K562 (cell line): ENCODE data around the gene CDH16. TPM values are rescaled to one million over a fixed set of nuclear protein-coding genes. Genes with fewer than 3 reads are reported as not detected.

ENCODE experiments used
- ATAC-seq: fragments of 200-7000 bp; cut with Tn5 transposase; 3 replicates; pipeline ENCODE4 v1.9.1; 2020; ENCODE audit warnings: moderate library complexity
- BruUV-seq: library from RNA; stranded (reverse); fragments of 400-500 nt; replicated peaks from 2 replicates; lab custom pipeline; 2021; lab: Mats Ljungman, UMichigan
- CTCF ChIA-PET: fragments of 300-600 bp; formaldehyde crosslinking; extraction: SDS; loops from one replicate; lab custom pipeline; 2021; ENCODE audit warnings: low intra/inter-chr PET ratio; lab: Yijun Ruan, JAX
- POLR2A ChIA-PET: fragments of 300-600, 350-650 bp; sonication (Branson Sonifier 250); formaldehyde crosslinking; extraction: SDS; loops from one replicate; lab custom pipeline; 2021; ENCODE audit warnings: antibody characterized with exemption, inconsistent platforms; lab: Yijun Ruan, JAX
- DNase-seq, 4 experiments: peaks; one replicate each; pipeline versions ENCODE4 v3.0.0 to v3.0.0-alpha.2; 2011 to 2018; ENCODE audit warnings: low spot score in 3 of 4, mixed read lengths in 3 of 4; ENCODE audit errors: extremely low read depth in 1 of 4
- FAIRE-seq: peaks from 2 replicates; lab custom pipeline; 2011; peaks lifted over from hg19 to GRCh38; lab: Jason Lieb, UNC
- H2AFZ ChIP-seq: 2 replicates; pipeline ENCODE4 v1.6.0; 2011; ENCODE audit warnings: low read depth, low read length, control low read depth, inconsistent platforms
- H3K27ac ChIP-seq: fragments of 200-600 bp; 3 replicates; pipeline ENCODE4 v1.8.0; 2011; ENCODE audit warnings: low read depth, mild to moderate bottlenecking, control low read depth, inconsistent platforms, low read length, moderate library complexity, mixed read lengths; ENCODE audit errors: extremely low read depth
- H3K27me3 ChIP-seq, 2 experiments: fragments of 300-600 bp in 1 of 2; 2 replicates in 1 of 2; 3 replicates in 1 of 2; pipeline versions ENCODE4 v1.6.0 to v1.8.0; 2011; ENCODE audit warnings: inconsistent platforms in 2 of 2, low read length in 2 of 2, mild to moderate bottlenecking in 1 of 2, mixed read lengths in 1 of 2, moderate library complexity in 1 of 2; ENCODE audit not compliant: control insufficient read depth in 2 of 2, insufficient read depth in 2 of 2
- H3K36me3 ChIP-seq: fragments of 300-600 bp; 3 replicates; pipeline ENCODE4 v1.8.0; 2011; ENCODE audit warnings: mild to moderate bottlenecking, low read length, inconsistent platforms; ENCODE audit not compliant: control insufficient read depth, insufficient read depth
- H3K4me1 ChIP-seq, 2 experiments: fragments of 200-600 bp in 1 of 2; replicated peaks in 1 of 2; 2 replicates in 1 of 2; 3 replicates in 1 of 2; pipeline versions ENCODE4 v1.5.1 to v1.8.0; 2011; ENCODE audit warnings: inconsistent platforms in 2 of 2, low read length in 2 of 2, mild to moderate bottlenecking in 1 of 2, mixed read lengths in 1 of 2, moderate library complexity in 1 of 2; ENCODE audit not compliant: control insufficient read depth in 2 of 2, insufficient read depth in 2 of 2
- H3K4me2 ChIP-seq: 2 replicates; pipeline ENCODE4 v1.6.1; 2011; ENCODE audit warnings: low read length, control low read depth, inconsistent platforms, mixed read lengths; ENCODE audit not compliant: insufficient read depth
- H3K4me3 ChIP-seq: fragments of 200-600 bp; sonication (generic), shearing (Covaris generic); 2 replicates; pipeline ENCODE4 v1.5.1; 2016; ENCODE audit warnings: control low read depth, inconsistent platforms
- H3K79me2 ChIP-seq: fragments of 200-600 bp; 3 replicates; pipeline ENCODE4 v1.8.0; 2011; ENCODE audit warnings: low read length, inconsistent platforms; ENCODE audit not compliant: control insufficient read depth, insufficient read depth
- H3K9ac ChIP-seq, 2 experiments: 2 replicates each; pipeline versions ENCODE4 v1.6.0 to v1.6.1; 2011; ENCODE audit warnings: low read depth in 2 of 2, low read length in 2 of 2, control low read depth in 1 of 2, inconsistent platforms in 1 of 2, mild to moderate bottlenecking in 1 of 2, mixed read lengths in 1 of 2; ENCODE audit not compliant: insufficient read depth in 1 of 2
- H3K9me1 ChIP-seq: one replicate; pipeline ENCODE4 v1.6.0; 2011; ENCODE audit warnings: inconsistent platforms, mild to moderate bottlenecking, low read length, moderate library complexity; ENCODE audit not compliant: control insufficient read depth, insufficient read depth
- H3K9me3 ChIP-seq: replicated peaks from 2 replicates; pipeline ENCODE4 v1.5.1; 2011; ENCODE audit warnings: low read depth, low read length, inconsistent platforms; ENCODE audit not compliant: control insufficient read depth, insufficient read depth
- H4K20me1 ChIP-seq: replicated peaks from 2 replicates; pipeline ENCODE4 v1.6.1; 2011; ENCODE audit warnings: low read length, inconsistent platforms, mixed read lengths; ENCODE audit not compliant: control insufficient read depth, insufficient read depth
- CBFA2T2 ChIP-seq: fragments of 450-650 bp; conservative IDR thresholded peaks from 2 replicates; pipeline ENCODE4 v1.6.1; 2017; ENCODE audit warnings: mild to moderate bottlenecking
- DMBX1 ChIP-seq: fragments of 250-450 bp; sonication (Bioruptor Pico); IDR thresholded peaks from 2 replicates; pipeline ENCODE4 v1.8.0; 2022; ENCODE audit warnings: inconsistent platforms, mild to moderate bottlenecking, moderate library complexity, borderline replicate concordance
- GABPB2 ChIP-seq: fragments of 250-450 bp; sonication (Bioruptor Pico); conservative IDR thresholded peaks from 2 replicates; pipeline ENCODE4 v1.5.1; 2021; ENCODE audit warnings: mild to moderate bottlenecking
- ILK ChIP-seq: fragments of 450-650 bp; IDR thresholded peaks from 2 replicates; pipeline ENCODE4 v1.6.1; 2016; ENCODE audit warnings: missing genetic modification characterization, low read depth, mild to moderate bottlenecking, missing compliant biosample characterization, moderate library complexity, borderline replicate concordance
- LARP7 ChIP-seq: fragments of 450-650 bp; IDR thresholded peaks from 2 replicates; pipeline ENCODE4 v1.6.1; 2016
- NFXL1 ChIP-seq: fragments of 450-650 bp; formaldehyde crosslinking; IDR thresholded peaks from 2 replicates; pipeline ENCODE4 v1.4.0; 2021; ENCODE audit warnings: mild to moderate bottlenecking
- NUFIP1 ChIP-seq: fragments of 450-650 bp; IDR thresholded peaks from 2 replicates; pipeline ENCODE4 v1.6.1; 2018; ENCODE audit not compliant: partially characterized antibody
- SUPT5H ChIP-seq: fragments of 450-650 bp; IDR thresholded peaks from 2 replicates; pipeline ENCODE4 v1.6.1; 2016
- ZNF133 ChIP-seq: fragments of 250-450 bp; sonication (Bioruptor Pico); IDR thresholded peaks from 2 replicates; pipeline ENCODE4 v1.4.0; 2020; ENCODE audit warnings: mild to moderate bottlenecking
- WGBS: fragments of 100-300 bp; shearing (Covaris generic); methylation state at CpG from one replicate; pipeline ENCODE4 v1.1.6; 2016; ENCODE audit warnings: low coverage, mixed read lengths; ENCODE audit not compliant: insufficient coverage; ENCODE audit errors: missing lambda C conversion rate; 5-methylcytosine and 5-hydroxymethylcytosine counted together
- in situ Hi-C: fragments of 300-500 bp; cut with MboI; formaldehyde crosslinking; loops from 4 replicates; pipeline ENCODE4 v1.15.0; 2018; ENCODE audit warnings: inconsistent platforms, mixed read lengths
- intact Hi-C: fragments of 100-400 bp; cut with micrococcal nuclease; formaldehyde crosslinking; loops from 2 replicates; pipeline ENCODE4 v1.14.2; 2022
- polyA plus RNA-seq, 8 experiments: library from polyadenylated mRNA; depleted of rRNA in 4 of 8; stranded (reverse) in 5 of 8; unstranded in 3 of 8; fragments of >200 nt; fragmentation: Nextera tagmentation in 2 of 8; fragmentation: Illumina TruSeq in 1 of 8; extraction: Ambion mirVana in 2 of 8; extraction: Trizol in 1 of 8; gene quantifications; 2 replicates each; pipeline versions ENCODE4 v1.2.1 to v1.2.3, GENCODE V29; 2011 to 2014; ENCODE audit warnings: inconsistent platforms in 1 of 8, missing spikeins in 1 of 8
- total RNA-seq, 7 experiments: library from RNA; depleted of rRNA in 6 of 7; stranded (reverse); fragments of >200 nt in 6 of 7; fragmentation: Illumina TruSeq in 2 of 7; extraction: Trizol in 2 of 7; gene quantifications; 2 replicates each; pipeline versions ENCODE4 v1.2.1 to v1.2.3, GENCODE V29; 2011 to 2021; ENCODE audit warnings: low replicate concordance in 1 of 7
- TF ChIP-seq, protein P1 (sequence below): IDR thresholded peaks from 3 replicates; pipeline ENCODE4 v1.6.1; 2011; ENCODE audit warnings: borderline replicate concordance, mild to moderate bottlenecking, moderate library complexity; ENCODE audit not compliant: insufficient read length; ENCODE audit errors: extremely low read depth
- TF ChIP-seq, protein P2 (sequence below): fragments of 450-650 bp; formaldehyde crosslinking; IDR thresholded peaks from 2 replicates; pipeline ENCODE4 v1.4.0; 2020; ENCODE audit warnings: mild to moderate bottlenecking
- TF ChIP-seq, protein P3 (sequence below): fragments of 250-450 bp; sonication (Bioruptor Pico); IDR thresholded peaks from 2 replicates; pipeline ENCODE4 v1.9.0; 2021; ENCODE audit warnings: mild to moderate bottlenecking
- TF ChIP-seq, protein P4 (sequence below): fragments of 450-650 bp; formaldehyde crosslinking; conservative IDR thresholded peaks from 2 replicates; pipeline ENCODE4 v1.4.0; 2022; ENCODE audit warnings: mild to moderate bottlenecking, missing genetic modification characterization
- TF ChIP-seq, protein P5 (sequence below), 2 experiments: fragments of 450-650 bp; conservative IDR thresholded peaks; 2 replicates each; pipeline ENCODE4 v1.6.1; 2017; ENCODE audit warnings: mild to moderate bottlenecking in 2 of 2, moderate library complexity in 2 of 2

CDH16 gene
- total and polyA plus RNA-seq, 9 of the 15 experiments (the other 6 are each of a cell fraction or from before 2014, with no cell fraction given) = not detected

DNA sequence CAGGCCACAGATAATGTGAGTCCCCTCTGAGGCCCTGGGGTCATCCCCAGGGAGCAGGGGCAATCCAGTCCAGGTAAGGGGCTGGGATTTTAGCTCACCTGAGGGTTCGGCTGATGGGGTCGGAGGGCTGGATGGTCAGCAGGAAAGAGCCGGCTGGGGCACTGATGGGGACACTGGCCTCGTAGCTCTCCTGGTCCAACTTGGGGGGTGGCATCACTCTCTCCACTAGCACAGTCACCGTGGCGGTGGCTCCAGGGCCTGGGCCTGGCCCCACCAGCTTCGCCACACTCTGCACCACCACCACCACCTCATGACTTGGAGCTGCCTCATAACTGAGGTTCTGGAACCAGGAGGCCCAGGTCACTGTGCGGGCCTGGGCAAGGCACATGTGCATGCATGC, 6.9 kb downstream of the CDH16 start:
- ATAC-seq (no peak), DNase-seq (no peak), FAIRE-seq (no peak)
- H3K27ac ChIP-seq = no peak overlapping the region
- no peak overlapping the region for H2AFZ ChIP-seq
- ChIA-PET CTCF (no interaction called here), POLR2A (interaction anchor here (1.7 kb wide), 1 partner anchor 10 kb away, joined by 5 read pairs; no protein-coding TSS in a partner anchor)
- no peak overlapping the region for H3K4me2 ChIP-seq
- no peaks in the 10 kb centered on the region for H3K36me3 ChIP-seq
- no TSS peak for BruUV-seq
- intact Hi-C loops (no loop called here), in situ Hi-C loops (no loop called here)
- H3K27me3 ChIP-seq = peaks cover 14 to 37% of the 10 kb centered on the region in 2 experiments; a peak in 4 of 5 replicates
- no peaks in the 10 kb centered on the region for H4K20me1 ChIP-seq
- H3K4me1 ChIP-seq = peaks cover 0 to 7% of the 10 kb centered on the region in 2 experiments; a peak in 2 of 5 replicates
- peak overlapping the region in 1 of 2 experiments; percentile 47; a peak in 2 of 4 replicates for H3K9ac ChIP-seq
- TF ChIP-seq GABPB2 (CRISPR knock-in tag) (no peak), DMBX1 (no peak), ILK (tag) (no peak), SUPT5H (no peak), NUFIP1 (no peak), LARP7 (no peak), ZNF133 (CRISPR knock-in tag) (no peak), NFXL1 (CRISPR knock-in tag) (no peak), CBFA2T2 (no peak)
- TF ChIP-seq, protein P1, sequence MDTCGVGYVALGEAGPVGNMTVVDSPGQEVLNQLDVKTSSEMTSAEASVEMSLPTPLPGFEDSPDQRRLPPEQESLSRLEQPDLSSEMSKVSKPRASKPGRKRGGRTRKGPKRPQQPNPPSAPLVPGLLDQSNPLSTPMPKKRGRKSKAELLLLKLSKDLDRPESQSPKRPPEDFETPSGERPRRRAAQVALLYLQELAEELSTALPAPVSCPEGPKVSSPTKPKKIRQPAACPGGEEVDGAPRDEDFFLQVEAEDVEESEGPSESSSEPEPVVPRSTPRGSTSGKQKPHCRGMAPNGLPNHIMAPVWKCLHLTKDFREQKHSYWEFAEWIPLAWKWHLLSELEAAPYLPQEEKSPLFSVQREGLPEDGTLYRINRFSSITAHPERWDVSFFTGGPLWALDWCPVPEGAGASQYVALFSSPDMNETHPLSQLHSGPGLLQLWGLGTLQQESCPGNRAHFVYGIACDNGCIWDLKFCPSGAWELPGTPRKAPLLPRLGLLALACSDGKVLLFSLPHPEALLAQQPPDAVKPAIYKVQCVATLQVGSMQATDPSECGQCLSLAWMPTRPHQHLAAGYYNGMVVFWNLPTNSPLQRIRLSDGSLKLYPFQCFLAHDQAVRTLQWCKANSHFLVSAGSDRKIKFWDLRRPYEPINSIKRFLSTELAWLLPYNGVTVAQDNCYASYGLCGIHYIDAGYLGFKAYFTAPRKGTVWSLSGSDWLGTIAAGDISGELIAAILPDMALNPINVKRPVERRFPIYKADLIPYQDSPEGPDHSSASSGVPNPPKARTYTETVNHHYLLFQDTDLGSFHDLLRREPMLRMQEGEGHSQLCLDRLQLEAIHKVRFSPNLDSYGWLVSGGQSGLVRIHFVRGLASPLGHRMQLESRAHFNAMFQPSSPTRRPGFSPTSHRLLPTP = no peak
- TF ChIP-seq, protein P2, sequence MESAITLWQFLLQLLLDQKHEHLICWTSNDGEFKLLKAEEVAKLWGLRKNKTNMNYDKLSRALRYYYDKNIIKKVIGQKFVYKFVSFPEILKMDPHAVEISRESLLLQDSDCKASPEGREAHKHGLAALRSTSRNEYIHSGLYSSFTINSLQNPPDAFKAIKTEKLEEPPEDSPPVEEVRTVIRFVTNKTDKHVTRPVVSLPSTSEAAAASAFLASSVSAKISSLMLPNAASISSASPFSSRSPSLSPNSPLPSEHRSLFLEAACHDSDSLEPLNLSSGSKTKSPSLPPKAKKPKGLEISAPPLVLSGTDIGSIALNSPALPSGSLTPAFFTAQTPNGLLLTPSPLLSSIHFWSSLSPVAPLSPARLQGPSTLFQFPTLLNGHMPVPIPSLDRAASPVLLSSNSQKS (CRISPR knock-in tag) = no peak
- TF ChIP-seq, protein P3, sequence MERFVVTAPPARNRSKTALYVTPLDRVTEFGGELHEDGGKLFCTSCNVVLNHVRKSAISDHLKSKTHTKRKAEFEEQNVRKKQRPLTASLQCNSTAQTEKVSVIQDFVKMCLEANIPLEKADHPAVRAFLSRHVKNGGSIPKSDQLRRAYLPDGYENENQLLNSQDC (CRISPR knock-in tag) = no peak
- TF ChIP-seq, protein P4, sequence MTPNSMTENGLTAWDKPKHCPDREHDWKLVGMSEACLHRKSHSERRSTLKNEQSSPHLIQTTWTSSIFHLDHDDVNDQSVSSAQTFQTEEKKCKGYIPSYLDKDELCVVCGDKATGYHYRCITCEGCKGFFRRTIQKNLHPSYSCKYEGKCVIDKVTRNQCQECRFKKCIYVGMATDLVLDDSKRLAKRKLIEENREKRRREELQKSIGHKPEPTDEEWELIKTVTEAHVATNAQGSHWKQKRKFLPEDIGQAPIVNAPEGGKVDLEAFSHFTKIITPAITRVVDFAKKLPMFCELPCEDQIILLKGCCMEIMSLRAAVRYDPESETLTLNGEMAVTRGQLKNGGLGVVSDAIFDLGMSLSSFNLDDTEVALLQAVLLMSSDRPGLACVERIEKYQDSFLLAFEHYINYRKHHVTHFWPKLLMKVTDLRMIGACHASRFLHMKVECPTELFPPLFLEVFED (CRISPR knock-in tag) = no peak
- TF ChIP-seq, protein P5, sequence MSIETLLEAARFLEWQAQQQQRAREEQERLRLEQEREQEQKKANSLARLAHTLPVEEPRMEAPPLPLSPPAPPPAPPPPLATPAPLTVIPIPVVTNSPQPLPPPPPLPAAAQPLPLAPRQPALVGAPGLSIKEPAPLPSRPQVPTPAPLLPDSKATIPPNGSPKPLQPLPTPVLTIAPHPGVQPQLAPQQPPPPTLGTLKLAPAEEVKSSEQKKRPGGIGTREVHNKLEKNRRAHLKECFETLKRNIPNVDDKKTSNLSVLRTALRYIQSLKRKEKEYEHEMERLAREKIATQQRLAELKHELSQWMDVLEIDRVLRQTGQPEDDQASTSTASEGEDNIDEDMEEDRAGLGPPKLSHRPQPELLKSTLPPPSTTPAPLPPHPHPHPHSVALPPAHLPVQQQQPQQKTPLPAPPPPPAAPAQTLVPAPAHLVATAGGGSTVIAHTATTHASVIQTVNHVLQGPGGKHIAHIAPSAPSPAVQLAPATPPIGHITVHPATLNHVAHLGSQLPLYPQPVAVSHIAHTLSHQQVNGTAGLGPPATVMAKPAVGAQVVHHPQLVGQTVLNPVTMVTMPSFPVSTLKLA (conservative IDR thresholded peaks at IDR 0.05) = no peak
- no peaks in the 10 kb centered on the region for H3K9me3 ChIP-seq
- no peaks in the 10 kb centered on the region for H3K9me1 ChIP-seq
- H3K4me3 ChIP-seq = no peak overlapping the region
- no peaks in the 10 kb centered on the region for H3K79me2 ChIP-seq
- 11% methylated on average over 8 of the region's 8 CpGs for WGBS
